Muscle of leg (tissue), 11 donors: Measurements from ENCODE around the gene LUC7L. TPM values are rescaled to one million over a fixed set of nuclear protein-coding genes. Genes with fewer than 3 reads are reported as not detected.

Experiments used
- DNase-seq: peaks from one replicate; pipeline ENCODE4 v3.0.0; 2013
- H3K27ac ChIP-seq: one replicate; pipeline ENCODE4 v1.5.1; 2013; ENCODE audit warnings: mild to moderate bottlenecking, low read length, control low read depth
- H3K27me3 ChIP-seq: one replicate; pipeline ENCODE4 v1.6.1; 2013; ENCODE audit warnings: low read length; ENCODE audit not compliant: control insufficient read depth, insufficient read depth
- H3K36me3 ChIP-seq: one replicate; pipeline ENCODE4 v1.6.1; 2013; ENCODE audit warnings: low read length; ENCODE audit not compliant: control insufficient read depth, insufficient read depth
- H3K4me1 ChIP-seq: one replicate; pipeline ENCODE4 v1.6.1; 2013; ENCODE audit warnings: low read length; ENCODE audit not compliant: control insufficient read depth, insufficient read depth
- H3K4me3 ChIP-seq: one replicate; pipeline ENCODE4 v1.5.1; 2013; ENCODE audit warnings: low read length, control low read depth
- H3K9me3 ChIP-seq: replicated peaks from 2 replicates; pipeline ENCODE4 v1.6.1; 2013; ENCODE audit warnings: low read depth, low read length; ENCODE audit not compliant: control insufficient read depth
- WGBS: methylation state at CpG from one replicate; pipeline ENCODE4 v1.1.5; 2013; ENCODE audit warnings: missing lambda C conversion rate; ENCODE audit not compliant: insufficient coverage; 5-methylcytosine and 5-hydroxymethylcytosine counted together
- polyA plus RNA-seq, 8 donors: library from polyadenylated mRNA; unstranded; fragments of 120-200 nt; gene quantifications; one replicate each; pipeline versions ENCODE4 v1.2.1 to v1.2.3, GENCODE V29; 2013; ENCODE audit warnings: inconsistent platforms in 1 of 8, low replicate concordance in 1 of 8; ENCODE audit not compliant: insufficient read length in 8 of 8, insufficient read depth in 1 of 8
- total RNA-seq: library from RNA; stranded (reverse); fragments of 120-200 nt; gene quantifications from one replicate; pipeline ENCODE4 v1.2.4, GENCODE V29; 2013

The LUC7L gene
- total and polyA plus RNA-seq, 9 donors, result 59.1 to 89.4 (median 67.4) TPM

DNA sequence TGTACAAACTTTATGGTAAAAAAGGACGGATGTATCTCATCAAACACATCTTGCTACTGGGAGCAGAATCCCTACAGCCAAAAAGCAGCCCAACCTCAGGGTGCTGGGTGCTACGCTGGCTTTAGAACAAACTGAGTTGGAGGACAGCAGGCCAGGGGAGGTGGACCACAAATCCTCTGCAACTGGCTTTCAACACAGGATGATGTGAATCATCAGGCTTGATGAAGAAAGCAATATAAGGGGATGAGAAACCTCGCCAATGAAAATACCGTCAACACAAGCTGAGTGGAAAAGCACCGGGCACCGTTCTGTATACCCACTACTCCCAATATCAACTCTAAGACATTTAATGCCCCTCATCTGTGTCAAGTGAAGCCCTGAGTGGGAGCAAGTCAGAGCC, 34.7 kb downstream of the LUC7L start:
- no peak for DNase-seq
- WGBS, result 83% methylated on average over 1 of the region's 6 CpGs
- no peak overlapping the region for H3K27ac ChIP-seq
- no peaks in the 10 kb centered on the region for H3K9me3 ChIP-seq
- peaks cover 85% of the 10 kb centered on the region for H3K36me3 ChIP-seq
- H3K4me3 ChIP-seq, result no peak overlapping the region
- H3K27me3 ChIP-seq, result no peaks in the 10 kb centered on the region
- no peaks in the 10 kb centered on the region for H3K4me1 ChIP-seq

DNA sequence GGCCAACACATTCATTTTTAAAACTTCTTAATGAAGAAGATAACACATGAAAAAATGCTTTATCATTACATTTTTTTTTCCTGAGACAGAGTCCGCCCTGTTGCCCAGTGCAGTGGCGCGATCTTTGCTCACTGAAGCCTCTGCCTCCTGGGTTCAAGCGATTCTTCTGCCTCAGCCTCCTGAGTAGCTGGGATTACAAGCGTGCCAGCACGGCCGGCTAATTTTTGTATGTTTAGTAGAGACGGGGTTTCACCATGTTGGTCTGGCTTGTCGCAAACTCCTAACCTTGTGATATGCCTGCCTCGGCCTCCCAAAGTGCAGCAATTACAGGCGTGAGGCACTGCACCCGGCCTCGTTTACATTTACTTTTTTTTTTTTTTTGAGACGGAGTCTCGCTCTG, 35.8 kb downstream of the LUC7L start:
- Histone ChIP-seq H3K27ac (no peak overlapping the region), H3K4me3 (no peak overlapping the region), H3K36me3 (peaks cover 86% of the 10 kb centered on the region), H3K9me3 (no peaks in the 10 kb centered on the region), H3K4me1 (no peaks in the 10 kb centered on the region), H3K27me3 (no peaks in the 10 kb centered on the region)
- DNase-seq, result no peak
- WGBS, result 94% methylated on average over 8 of the region's 15 CpGs

DNA sequence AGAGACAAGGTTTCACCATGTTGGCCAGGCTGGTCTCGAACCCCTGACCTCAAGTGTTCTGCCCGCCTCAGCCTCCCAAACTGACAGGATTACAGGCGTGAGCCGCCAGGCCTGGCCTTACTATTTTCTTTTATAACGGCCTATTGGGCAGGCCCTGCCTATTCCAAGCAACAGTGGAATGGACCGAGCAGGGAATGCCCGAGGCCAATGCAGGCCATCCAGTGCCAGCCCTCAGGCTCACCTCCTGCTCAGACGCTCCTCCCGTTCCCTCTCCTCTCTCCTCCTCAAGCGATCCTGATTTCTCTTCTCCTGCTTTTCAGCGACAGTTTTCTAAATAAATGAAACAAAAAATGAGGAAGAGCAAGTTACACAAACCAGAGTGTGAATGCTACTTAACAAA, 36.6 kb downstream of the LUC7L start:
- Histone ChIP-seq H3K36me3 (peaks cover 85% of the 10 kb centered on the region), H3K27me3 (no peaks in the 10 kb centered on the region)
- WGBS, result 94% methylated on average over 7 of the region's 11 CpGs

DNA sequence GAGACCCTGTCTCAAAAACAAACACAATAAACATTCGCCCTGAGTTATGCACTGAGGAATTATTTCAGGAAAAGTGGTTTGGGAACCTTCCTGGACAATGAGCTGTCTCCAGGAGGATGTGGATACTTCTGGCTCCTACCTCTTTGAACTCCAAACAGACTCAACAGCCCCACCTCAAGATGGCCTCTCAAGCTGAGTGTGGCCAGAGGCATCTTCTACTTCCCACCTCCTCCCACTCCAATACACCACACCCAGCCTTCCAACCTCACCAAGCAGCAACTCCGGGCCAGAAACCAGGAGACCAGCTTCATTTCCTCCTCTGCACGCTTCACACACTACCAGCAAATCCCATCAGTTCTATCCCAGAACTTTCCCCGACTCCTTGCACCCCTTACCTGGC, 37.4 kb downstream of the LUC7L start:
- 75% methylated on average over 3 of the region's 4 CpGs for WGBS

More for the DNA sequence above, 36.6 kb downstream of the LUC7L start:
- Histone ChIP-seq H3K27ac (no peak overlapping the region), H3K9me3 (no peaks in the 10 kb centered on the region), H3K4me3 (no peak overlapping the region), H3K4me1 (no peaks in the 10 kb centered on the region)
- DNase-seq, result no peak

DNA sequence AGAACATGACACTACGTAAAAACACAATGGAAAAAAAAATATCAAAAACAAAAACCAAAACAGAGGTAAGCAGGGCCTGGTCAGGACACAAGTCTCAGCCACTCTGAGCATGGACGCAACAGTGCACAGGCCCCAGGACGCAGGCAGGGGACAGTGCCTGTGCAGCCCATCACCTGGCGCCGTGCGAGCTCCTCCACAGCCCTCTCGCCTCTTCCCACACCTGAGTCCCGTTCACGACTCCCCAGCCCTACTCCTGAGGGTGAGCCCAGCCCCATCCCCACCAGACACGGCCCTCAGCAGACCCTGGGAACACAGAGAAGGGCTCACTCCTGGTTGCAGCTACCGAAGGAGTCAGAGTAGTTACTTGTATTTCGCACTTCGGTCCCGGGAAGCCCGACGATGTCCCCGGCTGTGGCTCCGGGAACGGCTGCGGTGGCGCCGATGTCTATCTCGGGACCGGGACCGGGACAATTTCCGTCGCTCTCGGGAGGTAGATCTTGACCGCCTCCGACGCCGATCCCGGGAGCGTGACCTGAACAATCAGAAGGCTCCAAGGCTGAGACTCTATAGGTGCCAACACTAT, 39.6 kb downstream of the LUC7L start:
- Histone ChIP-seq H3K36me3 (peaks cover 81% of the 10 kb centered on the region), H3K4me3 (no peak overlapping the region), H3K9me3 (no peaks in the 10 kb centered on the region), H3K27ac (no peak overlapping the region), H3K27me3 (no peaks in the 10 kb centered on the region), H3K4me1 (no peaks in the 10 kb centered on the region)
- DNase-seq, result no peak
- 95% methylated on average over 34 of the region's 34 CpGs for WGBS

More for the DNA sequence above, 37.4 kb downstream of the LUC7L start:
- Histone ChIP-seq H3K9me3 (no peaks in the 10 kb centered on the region), H3K27me3 (no peaks in the 10 kb centered on the region), H3K27ac (no peak overlapping the region), H3K4me1 (no peaks in the 10 kb centered on the region), H3K4me3 (no peak overlapping the region), H3K36me3 (peaks cover 84% of the 10 kb centered on the region)
- no peak for DNase-seq

DNA sequence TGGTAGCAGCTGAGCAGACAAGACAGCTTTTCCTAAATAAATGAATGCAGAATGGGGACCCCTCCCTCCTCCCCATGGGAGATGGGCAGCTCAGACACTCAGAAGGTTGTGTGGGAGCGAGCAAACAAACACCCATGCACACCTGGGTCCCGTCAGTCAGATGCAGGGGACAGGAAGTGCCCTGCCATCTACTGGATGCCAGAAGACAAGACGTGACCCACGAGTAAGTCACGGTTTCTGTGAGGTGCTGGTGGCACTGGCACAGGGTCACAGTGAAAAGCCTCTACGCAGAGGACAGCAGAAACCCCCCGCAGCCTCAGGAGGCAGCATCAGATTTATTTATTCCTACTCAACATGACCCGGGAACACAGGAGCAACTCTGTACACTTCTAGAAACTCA, 40.6 kb downstream of the LUC7L start:
- WGBS, result 82% methylated on average over 5 of the region's 8 CpGs
- DNase-seq, result no peak
- Histone ChIP-seq H3K36me3 (peaks cover 77% of the 10 kb centered on the region), H3K4me1 (no peaks in the 10 kb centered on the region), H3K27ac (no peak overlapping the region), H3K9me3 (no peaks in the 10 kb centered on the region), H3K4me3 (no peak overlapping the region), H3K27me3 (no peaks in the 10 kb centered on the region)

DNA sequence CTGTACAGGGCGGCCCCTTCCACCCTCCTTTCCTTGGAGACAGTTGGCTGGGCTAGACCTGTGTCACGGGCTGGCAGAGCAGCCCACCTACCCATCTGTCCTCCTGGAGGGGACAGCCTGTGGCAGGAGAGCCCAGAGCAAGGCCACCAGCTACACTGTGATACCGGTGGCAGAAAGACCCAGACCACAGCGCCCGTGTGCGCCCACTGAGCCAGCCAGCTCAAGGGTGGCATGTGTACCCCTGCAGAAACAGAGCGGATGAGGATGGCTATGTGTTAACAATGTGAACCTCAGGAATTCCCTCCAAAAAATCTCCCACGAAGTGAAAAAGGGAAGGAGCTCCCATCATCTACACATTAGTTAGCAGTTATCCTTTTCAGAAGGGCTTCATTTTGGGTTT, 41.9 kb downstream of the LUC7L start:
- no peaks in the 10 kb centered on the region for H3K27me3 ChIP-seq
- peaks cover 65% of the 10 kb centered on the region for H3K36me3 ChIP-seq
- no peaks in the 10 kb centered on the region for H3K9me3 ChIP-seq
- DNase-seq, result no peak
- no peak overlapping the region for H3K27ac ChIP-seq
- H3K4me1 ChIP-seq, result no peaks in the 10 kb centered on the region
- H3K4me3 ChIP-seq, result no peak overlapping the region
- 100% methylated on average over 2 of the region's 8 CpGs for WGBS

DNA sequence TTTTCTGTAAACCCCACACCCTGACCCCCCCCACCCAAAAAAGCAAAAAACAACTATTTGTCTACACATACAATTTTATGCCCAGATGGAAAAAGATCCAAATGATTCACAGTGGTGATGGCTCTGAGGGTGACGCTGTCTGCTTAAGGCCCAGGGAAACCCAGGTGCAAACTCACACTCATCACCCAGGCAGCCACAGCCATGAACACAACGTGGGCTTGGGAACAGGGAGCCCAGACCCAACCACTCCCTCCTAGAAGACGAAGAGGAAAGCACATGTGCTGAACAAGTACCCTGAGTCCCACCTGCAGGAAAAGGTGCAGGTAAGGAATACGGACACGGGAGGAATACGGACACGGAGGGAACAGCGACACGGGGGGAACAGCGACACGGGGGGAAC, 43.6 kb downstream of the LUC7L start:
- peaks cover 6% of the 10 kb centered on the region for H3K4me1 ChIP-seq
- H3K27me3 ChIP-seq, result peaks cover 5% of the 10 kb centered on the region
- H3K36me3 ChIP-seq, result peaks cover 49% of the 10 kb centered on the region
- no peak overlapping the region for H3K4me3 ChIP-seq
- H3K9me3 ChIP-seq, result no peaks in the 10 kb centered on the region
- no peak for DNase-seq
- no peak overlapping the region for H3K27ac ChIP-seq
- 100% methylated on average over 1 of the region's 11 CpGs for WGBS

DNA sequence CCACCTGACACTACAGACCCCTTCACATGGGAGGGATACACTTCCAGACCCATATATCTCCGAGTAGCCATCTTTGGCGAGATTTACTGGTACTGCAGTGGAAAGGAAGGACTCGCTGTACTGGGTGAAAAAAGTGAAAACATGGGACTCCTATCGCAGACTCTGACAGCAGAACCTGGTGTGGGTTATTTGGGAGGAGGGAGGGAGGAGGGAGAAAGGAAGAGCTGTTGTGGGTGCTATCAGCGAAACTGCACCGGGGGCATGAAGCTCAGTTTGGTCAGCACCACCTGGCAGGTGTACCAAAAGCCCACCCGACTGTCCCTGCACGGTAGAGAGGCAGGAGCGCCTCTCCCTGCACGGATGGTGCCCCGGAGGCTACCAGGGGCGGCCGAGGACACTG, 44.0 kb downstream of the LUC7L start:
- Histone ChIP-seq H3K4me3 (no peak overlapping the region), H3K27me3 (peaks cover 8% of the 10 kb centered on the region), H3K36me3 (peaks cover 44% of the 10 kb centered on the region), H3K27ac (no peak overlapping the region), H3K9me3 (no peaks in the 10 kb centered on the region), H3K4me1 (peaks cover 10% of the 10 kb centered on the region)
- WGBS, result 59% methylated on average over 11 of the region's 13 CpGs
- no peak for DNase-seq

DNA sequence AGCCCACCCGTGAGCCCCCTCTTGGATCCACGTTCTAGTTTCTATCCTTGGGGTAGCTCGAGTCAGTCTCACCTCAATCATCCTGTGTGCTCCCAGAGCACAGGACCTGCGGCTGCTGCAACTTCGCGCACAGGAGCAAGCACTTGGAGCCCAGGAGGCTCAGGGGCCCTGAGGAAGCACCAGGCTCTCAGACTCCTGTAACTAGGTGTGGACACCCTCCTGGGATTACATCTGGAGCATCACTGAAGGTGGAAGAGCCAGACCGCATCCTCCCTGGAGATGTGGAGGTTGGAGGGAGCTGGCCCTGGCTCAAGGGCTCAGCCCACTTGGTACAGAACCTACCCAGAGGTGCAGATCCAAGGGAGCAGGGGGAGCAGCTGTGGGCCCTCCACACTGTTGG, 46.2 kb downstream of the LUC7L start:
- H3K36me3 ChIP-seq, result peaks cover 25% of the 10 kb centered on the region
- peaks cover 30% of the 10 kb centered on the region for H3K27me3 ChIP-seq
- H3K9me3 ChIP-seq, result no peaks in the 10 kb centered on the region
- no peak overlapping the region for H3K4me3 ChIP-seq
- H3K4me1 ChIP-seq, result peaks cover 12% of the 10 kb centered on the region
- DNase-seq, result no peak
- no peak overlapping the region for H3K27ac ChIP-seq
- 62% methylated on average over 4 of the region's 7 CpGs for WGBS

DNA sequence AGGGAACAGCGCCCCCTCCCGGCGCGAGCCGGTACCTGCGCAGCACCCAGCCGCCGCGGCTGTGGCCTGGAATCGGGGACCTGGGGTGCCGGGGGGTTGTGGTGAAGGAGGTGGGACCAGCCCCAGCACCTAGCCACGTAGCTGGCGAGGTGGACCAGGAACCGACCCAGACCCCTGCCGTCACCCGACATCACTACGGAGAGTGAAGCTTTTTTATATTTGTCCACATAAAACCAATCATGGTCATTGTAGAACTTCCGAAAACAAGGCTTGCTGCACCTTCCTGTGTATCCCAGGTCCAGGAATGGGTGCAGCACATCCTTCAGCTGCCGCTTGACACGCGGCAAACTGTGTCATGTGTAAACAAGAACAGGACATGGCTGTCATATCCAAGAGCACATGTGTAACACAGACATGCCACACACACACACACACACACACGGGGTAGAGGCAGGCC, 47.7 kb downstream of the LUC7L start:
- H3K4me1 ChIP-seq, result peaks cover 20% of the 10 kb centered on the region
- peaks cover 16% of the 10 kb centered on the region for H3K36me3 ChIP-seq
- no peak for DNase-seq
- no peak overlapping the region for H3K4me3 ChIP-seq
- 31% methylated on average over 6 of the region's 22 CpGs for WGBS
- no peak overlapping the region for H3K27ac ChIP-seq
- no peaks in the 10 kb centered on the region for H3K9me3 ChIP-seq
- peaks cover 42% of the 10 kb centered on the region for H3K27me3 ChIP-seq
